Duodenal mucosa (tissue), 2 donors: ENCODE measurements around the gene CSK.

ENCODE experiments used
- H3K27ac ChIP-seq: one replicate; pipeline ENCODE4 v1.7.0; 2013; ENCODE audit warnings: low read depth, low read length
- H3K27me3 ChIP-seq, 2 donors: one replicate each; pipeline ENCODE4 v1.7.0; 2013; ENCODE audit warnings: low read length in 2 of 2, control low read depth in 1 of 2; ENCODE audit not compliant: insufficient read depth in 2 of 2, control insufficient read depth in 1 of 2
- H3K36me3 ChIP-seq, 2 donors: one replicate each; pipeline ENCODE4 v1.7.0; 2013; ENCODE audit warnings: low read length in 2 of 2, control low read depth in 1 of 2; ENCODE audit not compliant: insufficient read depth in 2 of 2, control insufficient read depth in 1 of 2
- H3K4me1 ChIP-seq, 2 donors: one replicate each; pipeline ENCODE4 v1.7.0; 2013; ENCODE audit warnings: low read length in 2 of 2, control low read depth in 1 of 2; ENCODE audit not compliant: insufficient read depth in 2 of 2, control insufficient read depth in 1 of 2
- H3K4me3 ChIP-seq, 2 donors: one replicate each; pipeline ENCODE4 v1.7.0; 2013; ENCODE audit warnings: low read length in 2 of 2, low read depth in 1 of 2
- H3K9ac ChIP-seq, 2 donors: one replicate each; pipeline ENCODE4 v1.7.0; 2013; ENCODE audit warnings: low read length in 2 of 2, low read depth in 1 of 2
- H3K9me3 ChIP-seq, 2 donors: one replicate each; pipeline ENCODE4 v1.7.0; 2013; ENCODE audit warnings: low read length in 2 of 2, control low read depth in 1 of 2; ENCODE audit not compliant: control insufficient read depth in 1 of 2

CSK gene

GRCh38 chr15:74823324-74823723, 41.4 kb downstream of the CSK start:
- Histone ChIP-seq H3K27me3 (peaks cover 13 to 24% of the 10 kb centered on the region in 2 donors), H3K4me1 (peaks cover 8 to 9% of the 10 kb centered on the region in 2 donors), H3K27ac (no peak overlapping the region)

GRCh38 chr15:74824976-74825375, 43.1 kb downstream of the CSK start:
- Histone ChIP-seq H3K9ac (no peak overlapping the region), H3K27me3 (peaks cover 13 to 28% of the 10 kb centered on the region in 2 donors), H3K36me3 (no peaks in the 10 kb centered on the region), H3K27ac (no peak overlapping the region), H3K4me1 (no peaks in the 10 kb centered on the region), H3K9me3 (no peaks in the 10 kb centered on the region), H3K4me3 (no peak overlapping the region)

More at GRCh38 chr15:74823324-74823723, 41.4 kb downstream of the CSK start:
- H3K36me3 ChIP-seq: no peaks in the 10 kb centered on the region
- no peaks in the 10 kb centered on the region for H3K9me3 ChIP-seq
- H3K4me3 ChIP-seq: no peak overlapping the region
- no peak overlapping the region for H3K9ac ChIP-seq

DNA sequence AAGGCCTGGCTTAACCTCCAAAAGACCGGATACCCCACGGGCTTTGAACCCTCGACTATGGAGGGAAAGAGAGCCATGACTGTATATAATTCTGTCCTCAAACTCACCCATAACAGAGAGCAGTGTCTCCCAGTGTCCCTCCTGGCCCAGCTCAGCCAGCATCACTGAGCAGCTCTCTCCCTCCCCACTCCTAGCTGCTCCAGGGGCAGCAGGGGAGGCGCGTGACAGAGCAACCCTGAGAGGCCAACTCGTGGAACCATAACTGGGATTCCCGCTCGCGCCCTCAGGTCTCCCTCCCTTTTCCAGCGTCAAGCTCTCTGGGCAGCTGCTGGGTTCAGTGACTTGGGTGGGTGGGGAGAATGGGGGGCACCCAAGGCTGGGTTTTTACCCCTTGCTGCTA, 44.0 kb downstream of the CSK start:
- Histone ChIP-seq H3K9ac (no peak overlapping the region), H3K27ac (no peak overlapping the region), H3K27me3 (peaks cover 13 to 28% of the 10 kb centered on the region in 2 donors), H3K9me3 (no peaks in the 10 kb centered on the region), H3K4me1 (peaks cover 0 to 1% of the 10 kb centered on the region in 2 donors), H3K4me3 (no peak overlapping the region), H3K36me3 (no peaks in the 10 kb centered on the region)

GRCh38 chr15:74826364-74826819, 44.5 kb downstream of the CSK start, which contains the start of gene CPLX3:
TSS of gene CPLX3 (plus strand) at chr15:74826627. CDS start at chr15:74826704, 77 bp downstream.
- H3K4me1 ChIP-seq: peaks cover 4 to 6% of the 10 kb centered on the region in 2 donors
- peaks cover 13 to 28% of the 10 kb centered on the region in 2 donors for H3K27me3 ChIP-seq
- no peak within 1 kb of the TSS for H3K4me3 ChIP-seq
- H3K36me3 ChIP-seq: no peaks in the 10 kb centered on the region
- no peak within 1 kb of the TSS for H3K27ac ChIP-seq
- H3K9me3 ChIP-seq: no peaks in the 10 kb centered on the region
- no peak within 1 kb of the TSS for H3K9ac ChIP-seq

DNA sequence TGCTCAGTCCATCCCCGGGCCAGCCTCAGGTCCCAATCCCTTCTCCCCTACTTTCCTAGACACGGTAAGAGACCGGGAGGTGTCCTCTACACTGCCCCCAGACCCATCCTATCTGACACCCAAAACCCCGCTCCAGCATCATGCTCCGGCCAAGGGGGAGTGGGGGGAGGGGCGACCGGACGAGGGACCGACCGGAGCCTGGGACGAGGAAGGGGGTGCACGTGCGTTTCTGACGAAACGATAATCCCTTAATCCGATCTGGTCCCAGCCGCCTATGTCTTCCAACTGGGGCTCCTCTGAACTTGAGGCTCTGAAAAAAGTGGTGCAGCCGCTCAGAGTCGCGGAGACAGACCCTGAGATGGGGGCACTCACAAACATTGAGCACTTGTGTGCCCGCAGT, 45.0 kb downstream of the CSK start:
- Histone ChIP-seq H3K27ac (no peak overlapping the region), H3K4me3 (no peak overlapping the region), H3K9ac (no peak overlapping the region), H3K27me3 (peaks cover 13 to 28% of the 10 kb centered on the region in 2 donors), H3K9me3 (no peaks in the 10 kb centered on the region), H3K4me1 (peaks cover 8% of the 10 kb centered on the region in 2 donors), H3K36me3 (no peaks in the 10 kb centered on the region)

GRCh38 chr15:74827614-74828013, 45.7 kb downstream of the CSK start:
- Histone ChIP-seq H3K36me3 (no peaks in the 10 kb centered on the region), H3K27me3 (peaks cover 13 to 28% of the 10 kb centered on the region in 2 donors), H3K4me3 (no peak overlapping the region), H3K27ac (no peak overlapping the region), H3K9me3 (no peaks in the 10 kb centered on the region), H3K9ac (no peak overlapping the region), H3K4me1 (peaks cover 15% of the 10 kb centered on the region in 2 donors)

GRCh38 chr15:74828835-74829234, 47.0 kb downstream of the CSK start:
- Histone ChIP-seq H3K9me3 (no peaks in the 10 kb centered on the region), H3K4me3 (no peak overlapping the region), H3K36me3 (no peaks in the 10 kb centered on the region), H3K4me1 (peaks cover 23 to 24% of the 10 kb centered on the region in 2 donors), H3K27me3 (peaks cover 13 to 28% of the 10 kb centered on the region in 2 donors), H3K27ac (no peak overlapping the region), H3K9ac (no peak overlapping the region)

GRCh38 chr15:74829486-74829885, 47.6 kb downstream of the CSK start:
- H3K9ac ChIP-seq: no peak overlapping the region
- H3K4me3 ChIP-seq: no peak overlapping the region
- H3K36me3 ChIP-seq: no peaks in the 10 kb centered on the region
- peaks cover 13 to 28% of the 10 kb centered on the region in 2 donors for H3K27me3 ChIP-seq
- no peaks in the 10 kb centered on the region for H3K9me3 ChIP-seq
- H3K27ac ChIP-seq: no peak overlapping the region
- peaks cover 23 to 24% of the 10 kb centered on the region in 2 donors for H3K4me1 ChIP-seq

DNA sequence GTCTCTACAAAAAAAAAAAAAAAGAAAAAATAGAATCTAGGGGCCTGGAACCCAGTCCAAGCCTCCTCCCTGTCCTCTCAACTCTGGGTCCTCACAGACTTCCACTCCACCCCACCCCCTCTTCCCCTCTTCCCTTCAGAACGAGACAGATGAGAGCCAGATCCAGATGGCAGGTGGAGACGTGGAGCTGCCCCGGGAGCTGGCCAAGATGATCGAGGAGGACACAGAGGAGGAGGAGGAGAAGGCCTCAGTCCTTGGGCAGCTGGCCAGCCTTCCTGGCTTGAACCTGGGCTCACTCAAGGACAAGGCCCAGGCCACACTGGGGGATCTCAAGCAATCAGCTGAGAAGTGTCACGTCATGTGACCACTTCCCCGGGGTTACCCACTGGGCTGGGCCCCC, 48.1 kb downstream of the CSK start:
- H3K9ac ChIP-seq: no peak overlapping the region
- H3K27me3 ChIP-seq: peaks cover 13 to 28% of the 10 kb centered on the region in 2 donors
- H3K9me3 ChIP-seq: no peaks in the 10 kb centered on the region
- H3K4me1 ChIP-seq: peaks cover 23 to 24% of the 10 kb centered on the region in 2 donors
- H3K36me3 ChIP-seq: no peaks in the 10 kb centered on the region
- no peak overlapping the region for H3K4me3 ChIP-seq
- no peak overlapping the region for H3K27ac ChIP-seq

- no peak overlapping the region for H3K4me3 ChIP-seq
- H3K36me3 ChIP-seq: peaks cover 0 to 2% of the 10 kb centered on the region in 2 donors
- no peak overlapping the region for H3K9ac ChIP-seq
- peaks cover 13 to 22% of the 10 kb centered on the region in 2 donors for H3K27me3 ChIP-seq
- no peak overlapping the region for H3K27ac ChIP-seq
- no peaks in the 10 kb centered on the region for H3K9me3 ChIP-seq
- peaks cover 23 to 24% of the 10 kb centered on the region in 2 donors for H3K4me1 ChIP-seq
Observed at GRCh38 chr15:74830868-74831267, 49.0 kb downstream of the CSK start.
